Esophagus squamous epithelium (tissue), 4 donors: Measurements from ENCODE around the gene SZT2.

Source experiments
- CTCF ChIP-seq, 6 experiments: fragments of 450-650 bp in 4 of 6; fragments of 200-600 bp in 2 of 6; sonication (generic) in 2 of 6; IDR thresholded peaks; one replicate each; pipeline ENCODE4 v1.5.1; 2016 to 2019; ENCODE audit warnings: antibody characterized with exemption in 6 of 6, mild to moderate bottlenecking in 4 of 6, moderate library complexity in 4 of 6
- POLR2A ChIP-seq, 4 donors: fragments of 450-650 bp; IDR thresholded peaks; one replicate each; pipeline ENCODE4 v1.6.1; 2017; ENCODE audit warnings: antibody characterized with exemption in 4 of 4, mild to moderate bottlenecking in 4 of 4, moderate library complexity in 3 of 4

- TF ChIP-seq CTCF (IDR thresholded peaks at IDR 0.05) (no peak), POLR2A (IDR thresholded peaks at IDR 0.05) (no peak)
Measured at GRCh38 chr1:43437031-43437973, 47.6 kb downstream of the SZT2 start.
